Neuronal stem cell (in vitro differentiated cells): ENCODE measurements around the gene FBXO27.

Experiments used
- DNase-seq: peaks from one replicate; pipeline ENCODE4 v3.0.0-alpha.2; 2013; ENCODE audit warnings: low spot score
- H2AFZ ChIP-seq: one replicate; pipeline ENCODE4 v1.6.1; 2013; ENCODE audit warnings: mild to moderate bottlenecking, low read length, inconsistent platforms
- H2AK5ac ChIP-seq: 2 replicates; pipeline ENCODE4 v1.6.1; 2013; ENCODE audit warnings: low read depth, mild to moderate bottlenecking, inconsistent platforms, low read length, moderate library complexity, mixed read lengths
- H2BK120ac ChIP-seq: 2 replicates; pipeline ENCODE4 v1.6.1; 2013; ENCODE audit warnings: low read depth, mild to moderate bottlenecking, inconsistent platforms, low read length, moderate library complexity, mixed read lengths
- H2BK12ac ChIP-seq: one replicate; pipeline ENCODE4 v1.6.1; 2013; ENCODE audit warnings: low read length, inconsistent platforms
- H2BK15ac ChIP-seq: 2 replicates; pipeline ENCODE4 v1.6.1; 2013; ENCODE audit warnings: mild to moderate bottlenecking, low read length, inconsistent platforms, mixed read lengths
- H2BK5ac ChIP-seq: one replicate; pipeline ENCODE4 v1.6.1; 2013; ENCODE audit warnings: inconsistent platforms, mild to moderate bottlenecking, low read length, moderate library complexity
- H3K14ac ChIP-seq: one replicate; pipeline ENCODE4 v1.6.1; 2013; ENCODE audit warnings: low read length, inconsistent platforms
- H3K18ac ChIP-seq: 2 replicates; pipeline ENCODE4 v1.6.1; 2013; ENCODE audit warnings: low read length, inconsistent platforms
- H3K23ac ChIP-seq: 2 replicates; pipeline ENCODE4 v1.6.1; 2013; ENCODE audit warnings: low read depth, mild to moderate bottlenecking, mixed read lengths, low read length, inconsistent platforms; ENCODE audit not compliant: poor library complexity
- H3K27ac ChIP-seq: replicated peaks from 3 replicates; pipeline ENCODE4 v1.5.1; 2013; ENCODE audit warnings: low read length, inconsistent platforms
- H3K27me3 ChIP-seq, 3 experiments: 2 replicates each; pipeline ENCODE4 v1.6.1; 2013; ENCODE audit warnings: low read length in 3 of 3, mild to moderate bottlenecking in 2 of 3, inconsistent platforms in 1 of 3, low read depth in 1 of 3, mixed read lengths in 1 of 3, moderate library complexity in 1 of 3; ENCODE audit not compliant: control insufficient read depth in 3 of 3, insufficient read depth in 3 of 3
- H3K36me3 ChIP-seq, 2 donors: replicated peaks in 1 of 2; 2 replicates each; pipeline ENCODE4 v1.6.1; 2013; ENCODE audit warnings: low read length in 2 of 2; ENCODE audit not compliant: control insufficient read depth in 2 of 2, insufficient read depth in 2 of 2
- H3K4ac ChIP-seq: 2 replicates; pipeline ENCODE4 v1.6.1; 2013; ENCODE audit warnings: inconsistent platforms, mild to moderate bottlenecking, low read length, moderate library complexity
- H3K4me1 ChIP-seq, 2 donors: 1 replicate in 1 of 2; 2 replicates in 1 of 2; pipeline ENCODE4 v1.6.1; 2013; ENCODE audit warnings: low read length in 2 of 2, low read depth in 1 of 2; ENCODE audit not compliant: control insufficient read depth in 2 of 2, insufficient read depth in 1 of 2
- H3K4me2 ChIP-seq: one replicate; pipeline ENCODE4 v1.6.1; 2013; ENCODE audit warnings: mild to moderate bottlenecking, low read length, inconsistent platforms; ENCODE audit not compliant: insufficient read depth, poor library complexity, severe bottlenecking
- H3K4me3 ChIP-seq, 2 donors: 2 replicates each; pipeline ENCODE4 v1.5.1; 2013; ENCODE audit warnings: low read length in 2 of 2, mild to moderate bottlenecking in 2 of 2, inconsistent platforms in 1 of 2, moderate library complexity in 1 of 2
- H3K79me1 ChIP-seq: one replicate; pipeline ENCODE4 v1.6.1; 2013; ENCODE audit warnings: low read depth, mild to moderate bottlenecking, inconsistent platforms, low read length, moderate library complexity
- H3K9ac ChIP-seq: one replicate; pipeline ENCODE4 v1.6.1; 2013; ENCODE audit warnings: mild to moderate bottlenecking, low read depth, low read length, inconsistent platforms; ENCODE audit not compliant: poor library complexity
- H3K9me3 ChIP-seq, 2 donors: replicated peaks in 1 of 2; 2 replicates each; pipeline versions ENCODE3 to v1.6.1; 2013; ENCODE audit warnings: low read length in 2 of 2, mild to moderate bottlenecking in 2 of 2, inconsistent platforms in 1 of 2, low read depth in 1 of 2, mixed read lengths in 1 of 2, moderate library complexity in 1 of 2; ENCODE audit not compliant: control insufficient read depth in 2 of 2, insufficient read depth in 1 of 2
- H4K8ac ChIP-seq: one replicate; pipeline ENCODE4 v1.6.1; 2013; ENCODE audit warnings: low read depth, mild to moderate bottlenecking, inconsistent platforms, low read length, moderate library complexity
- H4K91ac ChIP-seq: one replicate; pipeline ENCODE4 v1.6.1; 2013; ENCODE audit warnings: low read length, low read depth, mild to moderate bottlenecking, inconsistent platforms; ENCODE audit not compliant: poor library complexity
- WGBS, 2 donors: extraction: QIAGEN DNeasy Blood & Tissue Kit; methylation state at CpG; one replicate each; pipeline ENCODE4 v1.1.7; 2013; ENCODE audit warnings: missing lambda C conversion rate in 2 of 2, mixed read lengths in 1 of 2; ENCODE audit not compliant: insufficient read length in 2 of 2, insufficient replicate concordance in 1 of 2; ENCODE audit errors: extremely low coverage in 2 of 2; 5-methylcytosine and 5-hydroxymethylcytosine counted together

Gene FBXO27

GRCh38 chr19:38974624-38975213 is 57.6 kb downstream of the FBXO27 start:
- peak overlapping the region; percentile 90 for H3K4me2 ChIP-seq
- peak overlapping the region; percentile 96 for H3K18ac ChIP-seq
- no peak overlapping the region for H2BK120ac ChIP-seq
- H3K14ac ChIP-seq: no peak overlapping the region
- H3K79me1 ChIP-seq: no peaks in the 10 kb centered on the region
- H3K9ac ChIP-seq: no peak overlapping the region
- no peak overlapping the region for H4K91ac ChIP-seq
- peak overlapping the region; percentile 85 for H2AFZ ChIP-seq
- H2BK5ac ChIP-seq: no peak overlapping the region
- H3K36me3 ChIP-seq: no peaks in the 10 kb centered on the region
- no peak overlapping the region for H2AK5ac ChIP-seq
- no peak for DNase-seq
- H4K8ac ChIP-seq: no peak overlapping the region
- H3K4ac ChIP-seq: no peak overlapping the region
- no peak overlapping the region for H2BK12ac ChIP-seq
- no peaks in the 10 kb centered on the region for H3K9me3 ChIP-seq
- H3K23ac ChIP-seq: no peak overlapping the region
- H3K4me1 ChIP-seq: peaks cover 0 to 6% of the 10 kb centered on the region in 2 donors
- peaks cover 0 to 30% (median 0%) of the 10 kb centered on the region in 3 experiments for H3K27me3 ChIP-seq
- H2BK15ac ChIP-seq: no peak overlapping the region
- no peak overlapping the region for H3K27ac ChIP-seq
- no CpG with 5 or more reads among the region's 19 CpGs for WGBS, 2 donors
- peak overlapping the region; percentile 28 to 93 for H3K4me3 ChIP-seq
